SK-MEL-5 (cell line): ENCODE results near the gene ATXN7L3. TPM values are rescaled to one million over a fixed set of nuclear protein-coding genes. Genes with fewer than 3 reads are reported as not detected.
A peak's percentile ranks its signal among the peaks of the same experiment; 100 is the strongest.
"Not testable (repeated sequence)": the region's sequence is repeated elsewhere in the genome, so short reads cannot be mapped to it uniquely, and the experiment has no call there.

Experiments
- DNase-seq: peaks from one replicate; pipeline ENCODE4 v3.0.0-alpha.2; 2016; ENCODE audit warnings: low read depth, low spot score
- in situ Hi-C: cut with HindIII; loops from 2 replicates; pipeline ENCODE4 v1.10.0; 2016; ENCODE audit warnings: low sequenced_read_pairs, high pct_unique_total_duplicates, low pct_unique_long_range_greater_than_20kb
- polyA plus RNA-seq, 2 experiments: library from polyadenylated mRNA; depleted of rRNA; stranded (reverse); fragments of >200 nt; gene quantifications; 2 replicates each; pipeline ENCODE4 v1.2.3, GENCODE V29; 2015
- total RNA-seq: library from RNA; depleted of rRNA; stranded (reverse); fragments of >200 nt; shearing (Covaris generic); gene quantifications from 2 replicates; pipeline ENCODE4 v1.2.3, GENCODE V29; 2014; rRNA removed

The ATXN7L3 gene
- 28.8 and 29.9 TPM in 2 replicates for total RNA-seq
- 46.8 and 55.0 TPM in 2 replicates for polyA plus RNA-seq (2015; cell fraction: cytosol; rRNA removed)
- 101 and 120 TPM in 2 replicates for polyA plus RNA-seq (2015; cell fraction: nucleus; rRNA removed)

GRCh38 chr17:44199553-44200477 is at the start of gene ATXN7L3:
Gene ATXN7L3, minus strand, starts transcription at chr17:44199884. Its CDS starts 1,814 bp downstream, at chr17:44198070.
- in situ Hi-C loops: no loop called here
- peak; percentile 97 for DNase-seq

DNA sequence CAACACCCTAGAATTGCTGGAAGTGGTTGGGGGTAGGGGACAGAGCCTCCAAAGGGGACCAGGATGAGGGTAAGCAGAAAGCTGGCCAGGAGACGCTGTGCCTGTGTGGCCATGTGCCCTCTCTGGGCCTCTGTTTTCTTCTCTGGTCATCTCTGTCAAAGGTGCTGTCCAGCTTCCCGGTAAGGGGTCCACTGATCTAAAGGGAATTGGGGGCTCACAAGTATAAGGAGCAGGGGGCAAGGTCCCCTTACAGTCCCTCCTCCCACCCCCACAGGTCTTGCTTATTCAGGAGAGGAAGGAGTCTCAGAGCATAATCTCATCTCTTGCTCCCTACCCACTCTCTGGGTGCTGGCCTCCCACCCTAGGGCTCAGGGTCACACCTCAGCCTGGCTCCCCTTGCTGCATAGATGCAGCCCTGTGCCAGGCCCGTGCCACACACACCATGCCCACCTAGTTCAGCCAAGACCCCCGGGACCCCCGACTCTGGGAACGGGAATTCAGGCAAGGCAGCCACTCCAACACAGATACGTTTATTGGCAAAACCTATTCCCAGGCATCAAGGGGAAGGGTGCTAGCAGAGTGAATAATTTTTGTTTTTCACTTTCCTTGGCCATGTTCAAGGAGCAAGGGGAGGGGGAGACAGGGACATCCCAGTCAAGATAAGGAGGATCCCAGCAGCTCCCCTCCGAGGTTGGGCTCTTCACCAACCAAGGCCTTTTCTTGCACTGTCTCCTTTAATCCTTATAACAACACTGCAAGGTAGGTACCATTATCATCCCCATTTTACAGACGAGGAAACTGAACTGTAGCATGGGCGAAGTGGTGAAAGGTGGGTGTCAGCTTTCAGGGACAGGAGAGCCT is 48.4 kb upstream of the ATXN7L3 start:
- no peak for DNase-seq
- in situ Hi-C loops: no loop called here

DNA sequence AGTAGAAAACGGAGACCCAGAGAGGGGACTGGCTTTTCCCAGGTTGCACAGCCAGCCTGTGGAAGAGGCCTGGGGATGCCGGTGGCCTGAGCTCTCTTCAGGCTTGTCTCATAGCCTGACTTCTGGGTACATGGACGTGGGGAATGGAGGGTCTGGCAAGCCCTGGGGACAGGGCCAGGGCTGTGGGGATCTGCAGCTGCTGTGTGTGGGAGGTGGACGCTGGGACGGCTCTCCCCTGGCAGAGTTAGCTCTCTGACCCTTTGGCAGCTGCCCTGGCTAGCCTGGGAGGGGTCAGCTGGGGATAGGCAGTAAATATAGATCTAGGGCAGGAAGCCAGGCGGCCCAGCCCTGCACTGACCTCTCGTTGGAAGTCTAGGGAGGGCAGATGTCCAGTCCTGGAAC is 47.8 kb upstream of the ATXN7L3 start:
- in situ Hi-C loops: no loop called here

GRCh38 chr17:44241106-44241624 is 41.5 kb upstream of the ATXN7L3 start:
- DNase-seq: no peak
- in situ Hi-C loops: no loop called here

More for the DNA sequence above, 47.8 kb upstream of the ATXN7L3 start:
- no peak for DNase-seq

- in situ Hi-C loops, DNase-seq: not testable (repeated sequence)
Measured at GRCh38 chr17:44237886-44238285, 38.2 kb upstream of the ATXN7L3 start.

- DNase-seq: no peak
- in situ Hi-C loops: no loop called here
Measured at GRCh38 chr17:44236444-44236991, 36.8 kb upstream of the ATXN7L3 start.

- in situ Hi-C loops: no loop called here
- no peak for DNase-seq
Measured at GRCh38 chr17:44235583-44235936, 35.9 kb upstream of the ATXN7L3 start.

GRCh38 chr17:44233582-44233981 is 33.9 kb upstream of the ATXN7L3 start:
- no peak for DNase-seq
- in situ Hi-C loops: no loop called here

DNA sequence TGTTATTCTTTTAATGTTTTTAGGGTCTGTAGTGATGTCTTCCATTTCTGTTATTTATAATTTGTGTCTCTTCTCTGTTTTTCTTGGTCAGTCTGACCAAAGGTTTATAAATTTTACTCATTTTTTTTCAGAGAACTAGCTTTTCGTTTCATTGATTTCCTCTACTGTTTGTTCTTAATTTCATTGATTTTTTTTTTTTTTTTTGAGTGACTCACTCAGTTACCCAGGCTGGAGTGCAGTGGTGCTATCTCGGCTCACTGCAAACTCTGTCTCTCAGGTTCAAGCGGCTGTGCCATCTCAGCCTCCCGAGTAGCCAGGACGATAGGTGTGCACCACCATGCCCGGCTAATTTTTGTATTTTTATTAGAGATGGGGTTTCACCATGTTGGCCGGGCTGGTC is 32.4 kb upstream of the ATXN7L3 start:
- in situ Hi-C loops: no loop called here
- DNase-seq: no peak

DNA sequence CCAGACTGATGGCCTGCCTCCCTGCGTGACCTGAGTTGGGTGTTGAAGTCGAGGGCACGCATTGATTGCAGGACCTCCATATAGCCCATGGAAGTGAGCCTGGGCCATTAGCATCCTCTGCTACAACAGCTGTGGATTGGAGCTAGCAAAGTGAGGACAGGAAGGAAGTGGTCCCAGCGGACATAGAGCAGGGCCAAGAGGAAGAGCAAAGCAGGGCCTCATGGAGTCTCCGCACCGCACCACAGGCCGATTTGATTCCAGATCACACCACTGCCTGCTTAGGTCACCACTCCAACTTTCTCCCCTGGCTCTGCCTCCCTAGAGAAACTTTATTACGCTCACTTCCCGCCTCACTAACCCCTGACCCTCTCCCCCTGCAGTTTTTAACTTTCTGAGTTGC is 30.5 kb upstream of the ATXN7L3 start:
- in situ Hi-C loops: no loop called here
- DNase-seq: no peak

DNA sequence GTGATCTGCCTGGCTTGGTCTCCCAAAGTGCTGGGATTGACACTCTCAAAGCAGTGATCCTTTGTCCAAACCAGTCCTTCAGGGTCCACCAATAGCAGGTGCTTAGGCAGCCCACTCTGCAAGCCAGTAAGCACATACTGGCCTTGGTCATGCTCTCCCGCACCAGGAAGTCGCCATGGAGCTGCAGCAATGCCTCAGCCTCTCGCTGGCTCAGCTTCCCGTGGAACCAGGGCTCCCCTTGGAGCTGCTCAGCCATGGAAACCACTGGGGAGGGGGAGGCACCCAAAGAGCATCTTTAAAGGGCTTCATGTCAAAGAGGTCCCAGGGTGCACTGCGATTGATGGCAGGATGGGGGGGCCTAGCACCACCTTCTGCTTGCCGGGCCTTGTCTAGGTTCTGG is 29.4 kb upstream of the ATXN7L3 start:
- no peak for DNase-seq
- in situ Hi-C loops: no loop called here

- peak; percentile 42 for DNase-seq
- in situ Hi-C loops: no loop called here
Measured at GRCh38 chr17:44223541-44224071, 23.9 kb upstream of the ATXN7L3 start.

DNA sequence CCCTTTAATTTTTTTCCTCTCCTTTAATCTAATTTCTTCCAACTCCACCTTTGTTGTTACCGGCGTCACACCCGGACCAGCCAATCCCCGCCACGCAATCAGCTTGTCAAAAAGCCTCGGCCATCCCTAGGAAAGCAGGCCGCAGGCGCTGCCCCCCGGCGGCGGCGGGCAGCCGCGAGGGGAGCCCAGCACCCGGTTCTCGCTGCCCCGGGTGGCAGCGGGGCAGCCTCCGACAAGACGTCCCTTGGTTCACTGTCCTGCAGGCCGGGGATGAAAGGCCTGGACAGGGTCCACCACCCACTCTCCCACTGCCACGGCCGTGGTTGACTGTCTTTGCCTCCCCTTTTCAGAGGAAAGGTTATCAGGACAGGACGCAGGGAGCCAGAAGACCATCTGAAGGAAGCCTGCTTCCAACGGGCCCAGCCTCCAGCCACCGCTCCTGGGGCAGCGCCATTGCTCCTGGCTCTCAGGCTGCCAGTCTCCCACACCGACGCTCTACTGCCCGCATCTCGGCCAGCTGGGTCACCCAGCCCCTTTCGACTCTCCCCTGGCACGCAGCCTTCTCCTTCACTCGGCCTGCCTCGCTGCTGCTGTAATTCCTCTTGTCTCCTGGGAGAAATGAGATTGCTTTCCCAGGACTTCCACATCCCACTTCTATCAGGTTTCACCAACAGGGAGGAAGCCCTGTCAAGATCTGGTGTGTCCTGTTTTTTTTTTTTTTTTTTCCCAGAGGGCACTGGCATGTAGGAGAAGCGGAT is 22.6 kb upstream of the ATXN7L3 start:
- peak; percentile 55 for DNase-seq
- in situ Hi-C loops: no loop called here

- in situ Hi-C loops: no loop called here
Measured at GRCh38 chr17:44221862-44222111, 22.1 kb upstream of the ATXN7L3 start.

DNA sequence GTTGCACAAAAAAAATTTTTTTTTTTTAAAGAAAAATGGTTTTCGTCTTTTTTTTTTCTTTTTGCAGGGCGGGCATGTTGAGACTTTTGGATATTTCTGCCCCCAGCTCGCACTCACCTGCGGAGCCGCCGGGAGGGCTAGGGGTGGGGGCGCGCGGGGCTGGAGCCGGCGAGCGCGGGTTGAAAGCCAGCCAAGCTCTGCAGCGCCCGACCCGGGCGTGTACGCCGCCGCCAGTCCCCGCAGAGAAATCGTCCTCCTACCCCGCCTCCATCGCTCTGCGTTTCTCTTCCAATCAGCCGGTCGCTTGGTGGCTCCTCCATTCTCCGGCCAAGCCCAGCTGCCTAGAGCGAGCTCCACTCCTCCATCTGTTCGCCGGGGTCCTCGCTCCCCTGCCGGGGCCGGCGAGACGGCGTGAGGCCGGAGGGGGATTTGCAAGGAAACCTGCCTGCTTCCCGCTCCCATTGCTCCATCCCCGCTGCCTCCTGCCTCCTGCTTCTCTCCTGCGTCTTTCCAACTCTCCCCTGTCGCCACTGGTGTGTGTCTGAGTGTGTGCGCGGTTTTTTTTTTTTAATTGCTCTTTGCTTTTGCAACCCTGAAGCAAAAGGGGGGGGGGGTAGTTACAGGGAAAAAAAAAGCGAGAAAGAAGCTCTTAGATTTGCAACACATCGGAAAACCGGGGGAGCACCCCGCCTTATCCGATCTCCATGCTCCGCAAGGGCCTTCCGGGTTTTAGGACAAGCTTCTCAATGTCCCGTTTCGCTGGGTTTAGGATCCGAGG is 21.6 kb upstream of the ATXN7L3 start:
- in situ Hi-C loops: no loop called here
- peak; percentile 67 for DNase-seq

More at GRCh38 chr17:44221862-44222111, 22.1 kb upstream of the ATXN7L3 start:
- DNase-seq: no peak
